Panc1 (cell line): ENCODE measurements around the gene IMMT. TPM values are rescaled to one million over a fixed set of nuclear protein-coding genes. Genes with fewer than 3 reads are reported as not detected.

Experiments
- ATAC-seq: fragments of 200-7000 bp; cut with Tn5 transposase; 2 replicates; pipeline ENCODE4 v1.9.1; 2020; ENCODE audit warnings: mild to moderate bottlenecking, moderate library complexity
- BruUV-seq: library from RNA; stranded (reverse); fragments of 400-500 nt; replicated peaks from 2 replicates; lab custom pipeline; 2021; lab: Mats Ljungman, UMichigan
- CTCF ChIA-PET: fragments of 300-600 bp; sonication (Branson Sonifier 250); formaldehyde crosslinking; loops from one replicate; lab custom pipeline; 2022; ENCODE audit warnings: antibody characterized with exemption; lab: Charles Lee
- POLR2A ChIA-PET: fragments of 300-600 bp; sonication (Branson Sonifier 250); formaldehyde crosslinking; loops from one replicate; lab custom pipeline; 2022; ENCODE audit warnings: antibody characterized with exemption; lab: Charles Lee
- DNase-seq: peaks from one replicate; pipeline ENCODE4 v3.0.0-alpha.2; 2010; ENCODE audit warnings: low read depth, low spot score
- H3K27ac ChIP-seq: 2 replicates; pipeline ENCODE4 v1.5.1; 2011; ENCODE audit warnings: mild to moderate bottlenecking, low read length, inconsistent platforms
- H3K27me3 ChIP-seq: fragments of 200-500 bp; sonication (Bioruptor generic); 2 replicates; pipeline ENCODE4 v1.6.0; 2014; ENCODE audit warnings: low read length, inconsistent platforms; ENCODE audit not compliant: control insufficient read depth, insufficient read depth
- H3K36me3 ChIP-seq: fragments of 200-500 bp; sonication (Bioruptor generic); 2 replicates; pipeline ENCODE4 v1.5.1; 2014; ENCODE audit warnings: inconsistent platforms, mild to moderate bottlenecking, low read length, moderate library complexity; ENCODE audit not compliant: control insufficient read depth, insufficient read depth
- H3K4me1 ChIP-seq: 2 replicates; pipeline ENCODE4 v1.5.1; 2011; ENCODE audit warnings: inconsistent platforms, mild to moderate bottlenecking, low read length, moderate library complexity; ENCODE audit not compliant: control insufficient read depth, insufficient read depth
- H3K4me3 ChIP-seq, 2 experiments: 2 replicates each; pipeline ENCODE4 v1.5.1; 2011 to 2012; ENCODE audit warnings: low read depth in 2 of 2, low read length in 2 of 2, mild to moderate bottlenecking in 2 of 2, inconsistent platforms in 1 of 2, moderate library complexity in 1 of 2
- H3K9me3 ChIP-seq: fragments of 200-500 bp; sonication (Bioruptor generic); 2 replicates; pipeline ENCODE4 v1.5.1; 2014; ENCODE audit warnings: low read depth, mild to moderate bottlenecking, inconsistent platforms, low read length, moderate library complexity; ENCODE audit not compliant: control insufficient read depth, insufficient read depth
- POLR2AphosphoS5 ChIP-seq: IDR thresholded peaks from 2 replicates; pipeline ENCODE4 v1.6.1; 2012; ENCODE audit warnings: mild to moderate bottlenecking, low read depth, low read length, moderate library complexity
- SIN3A ChIP-seq: IDR thresholded peaks from 2 replicates; pipeline ENCODE4 v1.6.1; 2012; ENCODE audit warnings: low read depth, mild to moderate bottlenecking, low read length, moderate library complexity, borderline replicate concordance; ENCODE audit not compliant: insufficient read depth
- TCF7L2 ChIP-seq: IDR thresholded peaks from 2 replicates; pipeline ENCODE4 v1.6.1; 2011; ENCODE audit warnings: mild to moderate bottlenecking, low read depth, low read length, inconsistent platforms
- in situ Hi-C: cut with HindIII; loops from 2 replicates; pipeline ENCODE4 v1.10.0; 2016; ENCODE audit warnings: low sequenced_read_pairs, low pct_unique_long_range_greater_than_20kb
- intact Hi-C: fragments of 100-400 bp; cut with micrococcal nuclease; formaldehyde crosslinking; loops from one replicate; pipeline ENCODE4 v1.10.0; 2022; ENCODE audit not compliant: unreplicated experiment
- total RNA-seq: library from RNA; stranded (reverse); gene quantifications from one replicate; pipeline ENCODE4 v1.2.1, GENCODE V29; 2021; ENCODE audit not compliant: unreplicated experiment
- TF ChIP-seq, protein P1 (sequence below), 2 experiments: IDR thresholded peaks; 2 replicates each; pipeline ENCODE4 v1.6.1; 2011 to 2012; ENCODE audit warnings: low read depth in 2 of 2, control low read depth in 1 of 2, low read length in 1 of 2, mild to moderate bottlenecking in 1 of 2, moderate library complexity in 1 of 2; ENCODE audit not compliant: insufficient read depth in 1 of 2
- TF ChIP-seq, protein P2 (sequence below): fragments of 450-650 bp; IDR thresholded peaks from 2 replicates; pipeline ENCODE4 v1.5.1; 2017; ENCODE audit warnings: mild to moderate bottlenecking

The IMMT gene
- total RNA-seq, 1 experiment from 2014 or later = 138 TPM

DNA sequence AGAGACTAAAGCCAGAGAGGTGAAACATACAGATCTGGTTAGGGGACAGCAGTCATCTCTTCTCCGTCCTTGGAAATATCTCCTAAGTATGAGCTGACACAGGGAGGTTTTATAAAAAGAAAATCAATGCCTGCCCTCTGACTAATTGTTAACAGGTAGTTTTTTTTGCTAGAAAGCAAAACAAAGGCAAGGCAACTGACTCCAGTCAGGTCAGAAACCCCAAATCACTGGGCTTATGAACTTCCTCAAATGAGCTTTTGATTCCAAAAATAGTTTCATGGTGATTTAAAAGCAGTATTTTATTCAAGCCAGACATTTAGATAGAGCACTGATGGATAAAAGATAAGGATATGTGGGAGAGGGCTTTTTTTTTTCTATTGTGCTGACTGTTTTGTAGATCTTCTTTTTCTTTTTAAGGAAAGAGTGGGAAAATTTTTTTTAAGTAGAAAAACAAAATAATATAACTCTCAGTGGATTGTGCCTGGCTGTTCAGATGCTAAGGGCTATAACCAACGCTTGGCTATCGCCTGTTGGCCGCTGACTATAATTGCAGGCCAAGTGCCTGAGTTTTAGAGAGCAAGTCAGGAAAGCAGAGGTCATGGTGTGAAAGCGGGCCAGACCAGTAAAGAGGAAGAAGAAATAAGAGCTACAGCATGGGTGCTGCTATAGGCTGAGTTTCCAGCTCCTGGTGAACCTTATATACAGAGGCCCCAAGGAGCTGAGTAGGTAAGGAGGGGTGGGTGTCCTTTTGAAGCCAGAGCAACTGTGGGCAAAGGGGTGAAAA is 48.9 kb upstream of the IMMT start:
- H3K27ac ChIP-seq = no peak overlapping the region
- H3K4me3 ChIP-seq = no peak overlapping the region
- intact Hi-C loops = no loop called here
- DNase-seq (no peak), ATAC-seq (no peak)
- no peak for TF ChIP-seq TCF7L2
- no peak for TF ChIP-seq POLR2AphosphoS5
- TF ChIP-seq, protein P1, sequence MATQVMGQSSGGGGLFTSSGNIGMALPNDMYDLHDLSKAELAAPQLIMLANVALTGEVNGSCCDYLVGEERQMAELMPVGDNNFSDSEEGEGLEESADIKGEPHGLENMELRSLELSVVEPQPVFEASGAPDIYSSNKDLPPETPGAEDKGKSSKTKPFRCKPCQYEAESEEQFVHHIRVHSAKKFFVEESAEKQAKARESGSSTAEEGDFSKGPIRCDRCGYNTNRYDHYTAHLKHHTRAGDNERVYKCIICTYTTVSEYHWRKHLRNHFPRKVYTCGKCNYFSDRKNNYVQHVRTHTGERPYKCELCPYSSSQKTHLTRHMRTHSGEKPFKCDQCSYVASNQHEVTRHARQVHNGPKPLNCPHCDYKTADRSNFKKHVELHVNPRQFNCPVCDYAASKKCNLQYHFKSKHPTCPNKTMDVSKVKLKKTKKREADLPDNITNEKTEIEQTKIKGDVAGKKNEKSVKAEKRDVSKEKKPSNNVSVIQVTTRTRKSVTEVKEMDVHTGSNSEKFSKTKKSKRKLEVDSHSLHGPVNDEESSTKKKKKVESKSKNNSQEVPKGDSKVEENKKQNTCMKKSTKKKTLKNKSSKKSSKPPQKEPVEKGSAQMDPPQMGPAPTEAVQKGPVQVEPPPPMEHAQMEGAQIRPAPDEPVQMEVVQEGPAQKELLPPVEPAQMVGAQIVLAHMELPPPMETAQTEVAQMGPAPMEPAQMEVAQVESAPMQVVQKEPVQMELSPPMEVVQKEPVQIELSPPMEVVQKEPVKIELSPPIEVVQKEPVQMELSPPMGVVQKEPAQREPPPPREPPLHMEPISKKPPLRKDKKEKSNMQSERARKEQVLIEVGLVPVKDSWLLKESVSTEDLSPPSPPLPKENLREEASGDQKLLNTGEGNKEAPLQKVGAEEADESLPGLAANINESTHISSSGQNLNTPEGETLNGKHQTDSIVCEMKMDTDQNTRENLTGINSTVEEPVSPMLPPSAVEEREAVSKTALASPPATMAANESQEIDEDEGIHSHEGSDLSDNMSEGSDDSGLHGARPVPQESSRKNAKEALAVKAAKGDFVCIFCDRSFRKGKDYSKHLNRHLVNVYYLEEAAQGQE (IDR thresholded peaks at IDR 0.05; ENCODE audit: insufficient read depth in 1 of 2, low read depth in 2 of 2, low read length in 1 of 2) = no peak
- TF ChIP-seq, protein P2, sequence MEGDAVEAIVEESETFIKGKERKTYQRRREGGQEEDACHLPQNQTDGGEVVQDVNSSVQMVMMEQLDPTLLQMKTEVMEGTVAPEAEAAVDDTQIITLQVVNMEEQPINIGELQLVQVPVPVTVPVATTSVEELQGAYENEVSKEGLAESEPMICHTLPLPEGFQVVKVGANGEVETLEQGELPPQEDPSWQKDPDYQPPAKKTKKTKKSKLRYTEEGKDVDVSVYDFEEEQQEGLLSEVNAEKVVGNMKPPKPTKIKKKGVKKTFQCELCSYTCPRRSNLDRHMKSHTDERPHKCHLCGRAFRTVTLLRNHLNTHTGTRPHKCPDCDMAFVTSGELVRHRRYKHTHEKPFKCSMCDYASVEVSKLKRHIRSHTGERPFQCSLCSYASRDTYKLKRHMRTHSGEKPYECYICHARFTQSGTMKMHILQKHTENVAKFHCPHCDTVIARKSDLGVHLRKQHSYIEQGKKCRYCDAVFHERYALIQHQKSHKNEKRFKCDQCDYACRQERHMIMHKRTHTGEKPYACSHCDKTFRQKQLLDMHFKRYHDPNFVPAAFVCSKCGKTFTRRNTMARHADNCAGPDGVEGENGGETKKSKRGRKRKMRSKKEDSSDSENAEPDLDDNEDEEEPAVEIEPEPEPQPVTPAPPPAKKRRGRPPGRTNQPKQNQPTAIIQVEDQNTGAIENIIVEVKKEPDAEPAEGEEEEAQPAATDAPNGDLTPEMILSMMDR = no peak; the same call in 1 of the 2 replicates
- no peak for TF ChIP-seq SIN3A
- in situ Hi-C loops = no loop called here
- CTCF ChIA-PET = interaction anchor here (0.7 kb wide), 1 partner anchor 30 kb away, joined by 3 read pairs; no protein-coding TSS in a partner anchor
- no peaks in the 10 kb centered on the region for H3K9me3 ChIP-seq
- H3K27me3 ChIP-seq = no peaks in the 10 kb centered on the region
- H3K36me3 ChIP-seq = no peaks in the 10 kb centered on the region
- BruUV-seq = no TSS peak
- POLR2A ChIA-PET = interaction anchor here (0.7 kb wide), 1 partner anchor 122 kb away, joined by 5 read pairs; no protein-coding TSS in a partner anchor
- no peaks in the 10 kb centered on the region for H3K4me1 ChIP-seq

DNA sequence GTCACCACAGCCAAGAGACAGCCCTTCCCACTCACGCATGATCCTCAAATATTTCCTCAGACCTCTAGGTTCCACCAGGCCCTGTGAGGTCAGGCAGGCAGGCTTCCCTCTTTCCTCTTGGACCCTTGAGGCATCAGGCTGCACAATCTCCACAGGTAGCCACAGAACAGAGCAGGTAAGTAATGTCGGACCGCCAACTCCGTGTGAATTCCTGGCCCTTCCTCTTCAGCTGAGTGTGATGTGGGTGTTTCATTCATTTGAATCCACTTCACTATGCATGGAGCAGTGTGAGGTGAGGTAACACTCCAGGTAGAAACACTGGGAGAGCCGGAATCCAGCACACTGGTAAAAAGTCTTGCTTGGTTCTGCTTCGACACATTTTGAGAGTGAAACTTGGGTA is 48.0 kb upstream of the IMMT start:
- intact Hi-C loops = no loop called here
- no peaks in the 10 kb centered on the region for H3K4me1 ChIP-seq
- no peak overlapping the region for H3K27ac ChIP-seq
- H3K27me3 ChIP-seq = no peaks in the 10 kb centered on the region
- H3K4me3 ChIP-seq = no peak overlapping the region
- ATAC-seq (no peak), DNase-seq (no peak)
- BruUV-seq = no TSS peak
- no peaks in the 10 kb centered on the region for H3K36me3 ChIP-seq
- ChIA-PET POLR2A (no interaction called here), CTCF (no interaction called here)
- in situ Hi-C loops = no loop called here
- TF ChIP-seq SIN3A (no peak), TCF7L2 (no peak), POLR2AphosphoS5 (no peak)
- TF ChIP-seq, protein P1 (IDR thresholded peaks at IDR 0.05; ENCODE audit: insufficient read depth in 1 of 2, low read depth in 2 of 2, low read length in 1 of 2) = no peak
- TF ChIP-seq, protein P2 = no peak
- H3K9me3 ChIP-seq = no peaks in the 10 kb centered on the region
